MV-4-11 (cell line): ENCODE measurements around the gene PCDHGA11.
A peak's percentile ranks its signal among the peaks of the same experiment; 100 is the strongest.
"Not testable (repeated sequence)": the region's sequence is repeated elsewhere in the genome, so short reads cannot be mapped to it uniquely, and the experiment has no call there.

Experiments
- DNase-seq: peaks from one replicate; lab custom pipeline; 2025; lab: John Stamatoyannopoulos, UW

PCDHGA11 gene

GRCh38 chr5:141398608-141399007 is 22.2 kb upstream of the PCDHGA11 start:
- no peak for DNase-seq

DNA sequence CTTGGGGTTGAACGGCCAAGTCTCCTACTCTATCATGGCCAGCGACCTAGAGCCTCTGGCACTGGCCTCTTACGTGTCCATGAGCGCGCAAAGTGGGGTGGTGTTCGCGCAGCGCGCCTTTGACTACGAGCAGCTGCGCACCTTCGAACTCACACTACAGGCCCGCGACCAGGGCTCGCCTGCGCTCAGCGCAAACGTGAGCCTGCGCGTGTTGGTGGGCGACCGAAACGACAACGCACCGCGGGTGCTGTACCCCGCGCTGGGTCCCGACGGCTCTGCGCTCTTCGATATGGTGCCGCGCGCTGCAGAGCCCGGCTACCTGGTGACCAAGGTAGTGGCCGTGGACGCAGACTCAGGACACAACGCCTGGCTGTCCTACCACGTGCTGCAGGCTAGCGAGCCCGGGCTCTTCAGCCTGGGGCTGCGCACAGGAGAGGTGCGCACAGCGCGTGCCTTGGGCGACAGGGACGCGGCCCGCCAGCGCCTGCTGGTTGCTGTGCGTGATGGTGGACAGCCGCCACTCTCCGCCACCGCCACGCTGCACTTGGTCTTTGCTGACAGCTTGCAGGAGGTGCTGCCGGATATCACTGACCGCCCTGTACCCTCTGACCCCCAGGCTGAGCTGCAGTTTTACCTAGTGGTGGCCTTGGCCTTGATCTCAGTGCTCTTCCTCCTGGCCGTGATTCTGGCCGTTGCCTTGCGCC is 21.1 kb upstream of the PCDHGA11 start:
- no peak for DNase-seq

DNA sequence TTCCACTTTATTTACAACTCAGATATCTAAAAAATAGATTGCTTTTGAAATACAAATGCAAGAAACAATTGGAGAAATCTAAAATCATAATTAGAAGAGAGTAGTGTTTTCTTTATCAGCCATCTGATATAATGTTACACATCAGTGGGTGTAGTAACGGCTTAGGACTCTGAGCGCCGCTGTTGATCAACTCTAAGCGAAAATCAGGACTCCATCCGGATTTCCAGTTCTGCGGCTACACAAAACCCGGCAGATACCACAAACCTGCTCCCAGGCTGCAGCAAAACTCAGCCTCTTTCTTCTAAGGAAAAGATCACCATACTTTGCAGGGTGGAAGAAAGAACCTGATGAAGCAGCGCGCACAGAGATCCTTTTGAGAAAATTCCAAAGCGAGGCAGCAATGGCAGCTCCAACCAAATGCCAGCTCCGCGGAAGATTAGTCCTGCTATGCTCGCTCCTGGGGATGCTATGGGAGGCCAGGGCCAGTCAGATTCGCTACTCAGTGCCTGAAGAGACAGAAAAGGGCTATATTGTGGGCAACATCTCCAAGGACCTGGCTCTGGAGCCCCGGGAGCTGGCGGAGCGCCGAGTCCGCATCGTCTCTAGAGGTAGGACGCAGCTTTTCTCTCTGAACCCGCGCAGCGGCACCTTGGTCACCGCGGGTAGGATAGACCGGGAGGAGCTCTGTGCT is 18.2 kb upstream of the PCDHGA11 start, which contains the start of gene PCDHGA9:
TSS of gene PCDHGA9 (plus strand) at position 226 of the 691 bp plus-strand sequence. CDS start at position 401, 175 bp downstream.
- no peak for DNase-seq

DNA sequence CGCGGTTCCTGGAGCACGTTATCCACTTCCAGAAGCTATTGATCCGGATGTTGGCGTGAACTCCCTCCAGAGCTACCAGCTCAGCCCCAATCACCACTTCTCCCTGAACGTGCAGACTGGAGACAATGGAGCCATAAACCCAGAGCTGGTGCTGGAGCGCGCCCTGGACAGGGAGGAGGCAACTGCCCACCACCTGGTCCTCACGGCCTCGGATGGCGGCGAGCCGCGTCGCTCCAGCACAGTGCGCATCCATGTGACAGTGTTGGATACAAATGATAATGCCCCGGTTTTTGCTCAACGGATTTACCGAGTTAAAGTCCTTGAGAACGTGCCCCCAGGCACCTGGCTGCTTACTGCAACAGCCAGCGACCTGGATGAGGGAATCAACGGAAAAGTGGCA is 17.5 kb upstream of the PCDHGA11 start:
- no peak for DNase-seq

DNA sequence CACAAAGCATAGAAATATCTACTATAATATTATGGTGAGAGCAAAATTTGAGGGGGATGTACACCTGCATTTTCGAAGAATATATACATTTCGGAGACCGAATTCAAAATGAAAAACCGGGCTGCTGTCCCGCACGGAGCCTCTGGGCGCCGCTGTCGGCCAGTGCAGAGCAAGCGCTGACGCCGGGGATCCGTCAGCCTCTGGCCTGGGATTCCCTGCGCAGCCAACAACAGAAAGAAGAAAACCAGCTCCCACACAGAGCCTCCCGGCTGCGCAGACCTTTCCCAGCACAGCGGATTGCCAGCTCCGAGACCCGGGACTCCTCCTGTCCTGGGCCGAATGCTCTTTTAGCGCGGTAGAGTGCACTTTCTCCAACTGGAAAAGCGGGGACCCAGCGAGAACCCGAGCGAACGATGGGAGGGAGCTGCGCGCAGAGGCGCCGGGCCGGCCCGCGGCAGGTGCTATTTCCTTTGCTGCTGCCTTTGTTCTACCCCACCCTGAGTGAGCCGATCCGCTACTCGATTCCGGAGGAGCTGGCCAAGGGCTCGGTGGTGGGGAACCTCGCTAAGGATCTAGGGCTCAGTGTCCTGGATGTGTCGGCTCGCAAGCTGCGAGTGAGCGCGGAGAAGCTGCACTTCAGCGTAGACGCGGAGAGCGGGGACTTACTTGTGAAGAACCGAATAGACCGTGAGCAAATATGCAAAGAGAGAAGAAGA is 12.9 kb upstream of the PCDHGA11 start, which contains the start of gene PCDHGB6:
TSS of gene PCDHGB6 (plus strand) at position 232 of the 716 bp plus-strand sequence. CDS start at position 414, 182 bp downstream.
- DNase-seq: not testable (repeated sequence)

DNA sequence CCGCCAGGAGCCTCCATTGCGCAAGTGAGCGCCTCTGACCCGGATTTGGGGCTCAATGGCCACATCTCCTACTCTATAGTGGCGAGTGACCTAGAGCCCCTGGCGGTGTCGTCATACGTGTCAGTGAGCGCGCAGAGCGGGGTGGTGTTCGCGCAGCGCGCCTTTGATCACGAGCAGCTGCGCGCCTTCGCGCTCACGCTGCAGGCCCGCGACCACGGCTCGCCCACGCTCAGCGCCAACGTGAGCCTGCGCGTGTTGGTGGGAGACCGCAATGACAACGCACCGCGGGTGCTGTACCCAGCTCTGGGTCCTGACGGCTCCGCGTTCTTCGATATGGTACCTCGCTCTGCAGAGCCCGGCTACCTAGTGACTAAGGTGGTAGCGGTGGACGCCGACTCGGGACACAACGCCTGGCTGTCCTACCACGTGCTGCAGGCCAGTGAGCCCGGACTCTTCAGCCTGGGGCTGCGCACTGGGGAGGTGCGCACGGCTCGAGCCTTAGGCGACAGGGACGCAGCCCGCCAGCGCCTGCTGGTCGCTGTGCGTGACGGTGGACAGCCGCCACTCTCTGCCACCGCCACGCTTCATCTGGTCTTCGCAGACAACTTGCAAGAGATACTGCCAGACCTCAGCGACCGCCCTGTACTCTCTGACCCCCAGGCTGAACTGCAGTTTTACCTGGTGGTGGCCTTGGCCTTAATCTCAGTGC is 11.1 kb upstream of the PCDHGA11 start:
- no peak for DNase-seq

DNA sequence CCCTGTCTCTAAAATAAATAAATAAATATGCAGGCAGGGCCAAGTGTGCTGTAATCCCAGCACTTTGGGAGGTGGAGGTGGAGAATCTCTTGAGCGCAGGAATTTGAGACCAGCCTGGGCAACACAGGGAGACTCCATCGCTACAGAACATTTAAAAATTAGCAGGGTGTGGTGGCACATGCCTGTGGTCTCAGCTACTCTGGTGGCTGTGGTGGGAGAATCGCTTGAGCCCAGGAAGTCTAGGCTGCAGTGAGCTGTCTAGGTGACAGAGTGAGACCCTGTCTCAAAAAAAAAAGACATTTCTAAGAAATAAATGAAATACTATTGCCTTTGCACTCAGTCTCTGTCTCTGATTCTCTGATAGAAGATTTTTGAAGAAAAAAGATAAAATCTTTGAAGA is 9.3 kb upstream of the PCDHGA11 start:
- DNase-seq: no peak

GRCh38 chr5:141412854-141413539 is 7.9 kb upstream of the PCDHGA11 start, which contains the start of gene PCDHGA10:
TSS of gene PCDHGA10 (plus strand) at chr5:141412987. CDS start at chr5:141413176, 189 bp downstream.
- DNase-seq: peak; percentile 68

DNA sequence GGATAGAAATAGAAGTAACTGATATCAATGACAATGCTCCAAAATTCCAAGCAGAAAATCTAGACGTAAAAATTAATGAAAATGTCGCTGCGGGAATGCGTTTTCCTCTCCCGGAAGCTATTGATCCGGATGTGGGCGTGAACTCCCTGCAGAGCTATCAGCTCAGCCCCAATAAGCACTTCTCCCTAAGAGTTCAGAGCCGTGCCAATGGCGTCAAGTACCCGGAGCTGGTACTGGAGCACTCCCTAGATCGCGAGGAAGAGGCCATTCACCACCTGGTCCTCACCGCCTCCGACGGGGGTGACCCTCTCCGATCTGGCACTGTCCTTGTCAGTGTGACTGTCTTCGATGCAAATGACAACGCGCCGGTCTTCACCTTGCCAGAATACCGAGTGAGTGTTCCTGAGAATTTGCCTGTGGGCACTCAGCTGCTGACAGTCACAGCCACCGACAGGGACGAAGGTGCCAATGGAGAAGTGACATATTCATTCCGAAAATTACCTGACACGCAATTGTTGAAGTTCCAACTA is 7.2 kb upstream of the PCDHGA11 start:
- DNase-seq: no peak

- DNase-seq: not testable (repeated sequence)
These were observed 6.1 kb upstream of the PCDHGA11 start for GRCh38 chr5:141414548-141415274.

DNA sequence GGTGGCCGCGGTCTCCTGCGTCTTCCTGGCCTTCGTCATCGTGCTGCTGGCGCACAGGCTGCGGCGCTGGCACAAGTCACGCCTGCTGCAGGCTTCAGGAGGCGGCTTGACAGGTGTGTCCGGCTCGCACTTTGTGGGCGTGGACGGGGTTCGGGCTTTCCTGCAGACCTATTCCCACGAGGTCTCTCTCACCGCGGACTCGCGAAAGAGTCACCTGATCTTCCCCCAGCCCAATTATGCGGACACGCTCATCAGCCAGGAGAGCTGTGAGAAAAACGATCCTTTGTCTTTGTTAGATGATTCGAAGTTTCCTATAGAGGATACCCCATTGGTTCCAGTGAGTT is 5.6 kb upstream of the PCDHGA11 start:
- DNase-seq: not testable (repeated sequence)

GRCh38 chr5:141417494-141418172 is 3.2 kb upstream of the PCDHGA11 start, which contains the start of gene PCDHGB7:
TSS of gene PCDHGB7 (plus strand) at chr5:141417677. CDS start at chr5:141417860, 183 bp downstream.
- DNase-seq: peak; percentile 49

GRCh38 chr5:141419074-141419880 is 1.6 kb upstream of the PCDHGA11 start:
- DNase-seq: no peak

DNA sequence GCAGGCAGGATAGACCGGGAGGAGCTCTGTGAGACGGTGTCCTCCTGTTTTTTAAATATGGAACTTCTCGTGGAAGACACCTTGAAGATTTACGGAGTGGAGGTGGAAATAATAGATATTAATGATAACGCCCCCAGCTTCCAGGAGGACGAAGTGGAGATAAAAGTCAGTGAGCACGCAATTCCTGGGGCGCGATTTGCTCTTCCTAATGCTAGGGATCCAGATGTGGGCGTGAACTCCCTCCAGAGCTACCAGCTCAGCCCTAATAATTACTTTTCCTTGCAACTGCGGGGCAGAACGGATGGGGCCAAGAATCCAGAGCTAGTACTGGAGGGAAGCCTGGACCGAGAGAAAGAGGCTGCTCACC is 621 bp downstream of the PCDHGA11 start:
- DNase-seq: no peak

GRCh38 chr5:141422742-141423291 is 2.0 kb downstream of the PCDHGA11 start:
- no peak for DNase-seq

DNA sequence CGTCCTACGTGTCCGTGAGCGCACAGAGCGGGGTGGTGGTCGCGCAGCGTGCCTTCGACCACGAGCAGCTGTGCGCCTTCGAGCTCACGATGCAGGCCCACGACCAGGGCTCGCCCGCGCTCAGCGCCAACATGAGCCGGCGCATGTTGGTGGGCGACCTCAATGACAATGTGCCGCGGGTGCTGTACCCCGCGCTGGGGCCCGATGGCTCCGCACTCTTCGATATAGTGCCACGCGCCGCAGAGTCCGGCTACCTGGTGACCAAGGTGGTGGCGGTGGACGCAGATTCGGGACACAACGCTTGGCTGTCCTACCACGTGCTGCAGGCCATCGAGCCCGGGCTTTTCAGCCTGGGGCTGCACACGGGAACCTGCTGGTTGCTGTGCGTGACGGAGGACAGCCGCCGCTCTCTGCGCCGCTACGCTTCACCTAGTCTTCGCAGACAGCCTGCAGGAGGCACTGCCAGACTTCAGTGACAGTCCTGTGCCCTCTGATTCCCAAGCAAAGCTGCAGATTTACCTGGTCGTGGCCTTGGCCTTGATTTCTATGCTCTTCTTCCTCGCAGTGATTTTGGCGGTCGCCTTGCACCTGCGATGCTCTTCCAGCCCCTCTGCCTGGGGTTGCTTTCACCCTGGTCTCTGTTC is 7.1 kb downstream of the PCDHGA11 start:
- DNase-seq: no peak

DNA sequence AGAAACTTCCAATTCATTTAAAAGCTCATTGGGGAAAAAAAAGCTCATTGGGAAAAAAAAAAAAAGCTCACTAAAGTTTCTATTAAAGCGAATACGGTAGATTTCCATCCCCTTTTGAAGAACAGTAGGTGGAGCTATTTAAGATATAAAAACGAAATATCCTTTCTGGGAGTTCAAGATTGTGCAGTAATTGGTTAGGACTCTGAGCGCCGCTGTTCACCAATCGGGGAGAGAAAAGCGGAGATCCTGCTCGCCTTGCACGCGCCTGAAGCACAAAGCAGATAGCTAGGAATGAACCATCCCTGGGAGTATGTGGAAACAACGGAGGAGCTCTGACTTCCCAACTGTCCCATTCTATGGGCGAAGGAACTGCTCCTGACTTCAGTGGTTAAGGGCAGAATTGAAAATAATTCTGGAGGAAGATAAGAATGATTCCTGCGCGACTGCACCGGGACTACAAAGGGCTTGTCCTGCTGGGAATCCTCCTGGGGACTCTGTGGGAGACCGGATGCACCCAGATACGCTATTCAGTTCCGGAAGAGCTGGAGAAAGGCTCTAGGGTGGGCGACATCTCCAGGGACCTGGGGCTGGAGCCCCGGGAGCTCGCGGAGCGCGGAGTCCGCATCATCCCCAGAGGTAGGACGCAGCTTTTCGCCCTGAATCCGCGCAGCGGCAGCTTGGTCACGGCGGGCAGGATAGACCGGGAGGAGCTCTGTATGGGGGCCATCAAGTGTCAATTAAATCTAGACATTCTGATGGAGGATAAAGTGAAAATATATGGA is 9.7 kb downstream of the PCDHGA11 start, which contains the start of gene PCDHGA12:
TSS of gene PCDHGA12 (plus strand) at position 176 of the 782 bp plus-strand sequence. CDS start at position 429, 253 bp downstream.
- DNase-seq: peak; percentile 12
